A673 (cell line): ENCODE measurements around the gene SEMA4D.

Source experiments
- CTCF ChIP-seq: fragments of 300-800, 200-600 bp; sonication (generic); conservative IDR thresholded peaks from 2 replicates; pipeline ENCODE4 v1.5.1; 2017; ENCODE audit warnings: low read depth, mild to moderate bottlenecking, antibody characterized with exemption, low read length, moderate library complexity, mixed read lengths
- EZH2 ChIP-seq: fragments of 200-600 bp; sonication (generic); IDR thresholded peaks from 2 replicates; pipeline ENCODE4 v1.6.1; 2017; ENCODE audit warnings: borderline replicate concordance, low read depth, mild to moderate bottlenecking, mixed read lengths, antibody characterized with exemption, low read length; ENCODE audit not compliant: poor library complexity, severe bottlenecking

GRCh38 chr9:89318123-89319014 is 179.5 kb downstream of the SEMA4D start, which contains the start of gene SECISBP2:
- TF ChIP-seq CTCF (peak; percentile 83), EZH2 (no peak)
